Loucy (cell line): ENCODE measurements around the gene SCYGR8.
"Not testable (repeated sequence)": the region's sequence is repeated elsewhere in the genome, so short reads cannot be mapped to it uniquely, and the experiment has no call there.

Experiments used
- H2AFZ ChIP-seq: fragments of 200-600 bp; sonication (generic); 2 replicates; pipeline ENCODE4 v1.6.0; 2016; ENCODE audit warnings: antibody characterized with exemption, mild to moderate bottlenecking, low read length, moderate library complexity
- H3F3A ChIP-seq: fragments of 200-600 bp; 2 replicates; pipeline ENCODE4 v1.6.0; 2016; ENCODE audit warnings: antibody characterized with exemption, low read depth, mild to moderate bottlenecking
- H3K27me3 ChIP-seq: fragments of 200-600 bp; sonication (generic); 2 replicates; pipeline ENCODE4 v1.6.1; 2014; ENCODE audit warnings: low read length, mild to moderate bottlenecking; ENCODE audit not compliant: insufficient read depth, poor library complexity, severe bottlenecking
- H3K36me3 ChIP-seq: fragments of 200-600 bp; sonication (generic); 2 replicates; pipeline ENCODE4 v1.6.1; 2016; ENCODE audit warnings: low read length; ENCODE audit not compliant: insufficient read depth
- H3K4me1 ChIP-seq: fragments of 200-600 bp; sonication (generic); 2 replicates; pipeline ENCODE4 v1.5.1; 2014; ENCODE audit warnings: low read length, mild to moderate bottlenecking; ENCODE audit not compliant: insufficient read depth, poor library complexity, severe bottlenecking
- H3K4me2 ChIP-seq: fragments of 200-600 bp; sonication (generic); 2 replicates; pipeline ENCODE4 v1.6.0; 2014; ENCODE audit warnings: antibody characterized with exemption, low read length, low read depth, mild to moderate bottlenecking; ENCODE audit not compliant: poor library complexity, severe bottlenecking
- H3K4me3 ChIP-seq: fragments of 200-600 bp; sonication (generic); 2 replicates; pipeline ENCODE4 v1.5.1; 2014; ENCODE audit warnings: low read length, mild to moderate bottlenecking, mixed read lengths; ENCODE audit not compliant: poor library complexity, severe bottlenecking
- H3K79me2 ChIP-seq: fragments of 200-600 bp; sonication (generic); 2 replicates; pipeline ENCODE4 v1.6.1; 2014; ENCODE audit warnings: low read length; ENCODE audit not compliant: insufficient read depth
- H3K9ac ChIP-seq: fragments of 200-600 bp; sonication (generic); 2 replicates; pipeline ENCODE4 v1.6.0; 2014; ENCODE audit warnings: mild to moderate bottlenecking, low read depth, low read length, moderate library complexity; ENCODE audit not compliant: poor library complexity, severe bottlenecking
- H3K9me2 ChIP-seq: fragments of 200-600 bp; sonication (generic); replicated peaks from 2 replicates; pipeline ENCODE4 v1.6.1; 2016; ENCODE audit warnings: low read depth, low read length, mixed read lengths
- H3K9me3 ChIP-seq: fragments of 200-600 bp; sonication (generic); 2 replicates; pipeline ENCODE4 v1.6.1; 2014; ENCODE audit warnings: mild to moderate bottlenecking, antibody characterized with exemption, low read length, low read depth; ENCODE audit not compliant: insufficient read depth
- H4K20me1 ChIP-seq: fragments of 200-600 bp; sonication (generic); 2 replicates; pipeline ENCODE4 v1.6.0; 2014; ENCODE audit warnings: antibody characterized with exemption, low read length, mild to moderate bottlenecking; ENCODE audit not compliant: insufficient read depth, poor library complexity, severe bottlenecking
- EZH2phosphoT487 ChIP-seq: fragments of 200-600 bp; IDR thresholded peaks from 2 replicates; pipeline ENCODE4 v1.6.1; 2018; ENCODE audit warnings: antibody characterized with exemption, mild to moderate bottlenecking, moderate library complexity, borderline replicate concordance
- TF ChIP-seq, protein P1 (sequence below): fragments of 200-600 bp; sonication (generic); conservative IDR thresholded peaks from 2 replicates; pipeline ENCODE4 v1.5.1; 2014; ENCODE audit warnings: mild to moderate bottlenecking, antibody characterized with exemption, low read length

SCYGR8 gene

DNA sequence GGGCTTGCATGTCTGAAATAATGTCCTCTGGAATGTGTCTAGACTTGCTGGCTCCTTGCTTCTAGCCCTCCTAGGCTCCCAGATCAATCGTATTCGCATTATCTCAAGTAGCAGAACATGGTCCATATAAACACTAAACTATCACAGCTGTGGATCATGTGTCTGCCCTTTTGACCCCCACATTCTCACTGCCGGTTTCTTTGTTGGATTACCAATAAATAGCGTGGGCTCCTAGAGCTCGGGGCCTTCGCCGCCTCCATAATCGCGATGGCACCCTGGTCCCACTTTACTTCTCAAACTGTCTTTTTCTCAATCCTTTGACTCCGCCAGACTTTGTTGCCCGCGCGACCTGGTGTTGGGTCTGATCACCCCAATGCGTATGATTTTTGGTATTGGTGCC, 6.3 kb upstream of the SCYGR8 start:
- Histone ChIP-seq H3K4me3 (no peak overlapping the region), H3K27me3 (no peaks in the 10 kb centered on the region), H3F3A (no peaks in the 10 kb centered on the region), H3K79me2 (no peaks in the 10 kb centered on the region), H3K9me3 (no peaks in the 10 kb centered on the region), H3K9ac (no peak overlapping the region), H4K20me1 (no peaks in the 10 kb centered on the region), H3K4me1 (no peaks in the 10 kb centered on the region), H3K9me2 (no peaks in the 10 kb centered on the region), H3K36me3 (no peaks in the 10 kb centered on the region), H3K4me2 (no peak overlapping the region), H2AFZ (no peak overlapping the region)
- TF ChIP-seq, protein P1, sequence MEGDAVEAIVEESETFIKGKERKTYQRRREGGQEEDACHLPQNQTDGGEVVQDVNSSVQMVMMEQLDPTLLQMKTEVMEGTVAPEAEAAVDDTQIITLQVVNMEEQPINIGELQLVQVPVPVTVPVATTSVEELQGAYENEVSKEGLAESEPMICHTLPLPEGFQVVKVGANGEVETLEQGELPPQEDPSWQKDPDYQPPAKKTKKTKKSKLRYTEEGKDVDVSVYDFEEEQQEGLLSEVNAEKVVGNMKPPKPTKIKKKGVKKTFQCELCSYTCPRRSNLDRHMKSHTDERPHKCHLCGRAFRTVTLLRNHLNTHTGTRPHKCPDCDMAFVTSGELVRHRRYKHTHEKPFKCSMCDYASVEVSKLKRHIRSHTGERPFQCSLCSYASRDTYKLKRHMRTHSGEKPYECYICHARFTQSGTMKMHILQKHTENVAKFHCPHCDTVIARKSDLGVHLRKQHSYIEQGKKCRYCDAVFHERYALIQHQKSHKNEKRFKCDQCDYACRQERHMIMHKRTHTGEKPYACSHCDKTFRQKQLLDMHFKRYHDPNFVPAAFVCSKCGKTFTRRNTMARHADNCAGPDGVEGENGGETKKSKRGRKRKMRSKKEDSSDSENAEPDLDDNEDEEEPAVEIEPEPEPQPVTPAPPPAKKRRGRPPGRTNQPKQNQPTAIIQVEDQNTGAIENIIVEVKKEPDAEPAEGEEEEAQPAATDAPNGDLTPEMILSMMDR = no peak
- no peak for TF ChIP-seq EZH2phosphoT487

DNA sequence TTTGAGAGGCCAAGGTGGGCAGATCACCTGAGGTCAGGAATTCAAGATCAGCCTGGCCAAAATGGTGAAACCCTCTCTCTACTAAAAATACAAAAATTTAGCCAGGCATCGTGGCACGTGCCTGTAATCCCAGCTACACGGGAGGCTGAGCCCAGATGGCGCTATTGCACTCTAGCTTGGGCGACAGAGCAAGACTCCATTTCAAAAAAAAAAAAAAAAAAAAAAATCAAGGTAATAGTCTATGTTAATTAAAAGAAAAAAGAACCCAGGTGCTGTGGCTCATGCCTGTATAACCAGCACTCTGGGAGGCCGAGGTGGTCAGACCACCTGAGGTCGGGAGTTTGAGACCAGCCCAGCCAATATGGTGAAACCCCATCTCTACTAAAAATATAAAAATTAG, 5.0 kb upstream of the SCYGR8 start:
- H3K4me2 ChIP-seq, H2AFZ ChIP-seq, H3K36me3 ChIP-seq, H3K4me3 ChIP-seq, H3K9ac ChIP-seq, H4K20me1 ChIP-seq, H3F3A ChIP-seq, H3K4me1 ChIP-seq, H3K9me2 ChIP-seq, H3K79me2 ChIP-seq, H3K27me3 ChIP-seq, H3K9me3 ChIP-seq: not testable (repeated sequence)

DNA sequence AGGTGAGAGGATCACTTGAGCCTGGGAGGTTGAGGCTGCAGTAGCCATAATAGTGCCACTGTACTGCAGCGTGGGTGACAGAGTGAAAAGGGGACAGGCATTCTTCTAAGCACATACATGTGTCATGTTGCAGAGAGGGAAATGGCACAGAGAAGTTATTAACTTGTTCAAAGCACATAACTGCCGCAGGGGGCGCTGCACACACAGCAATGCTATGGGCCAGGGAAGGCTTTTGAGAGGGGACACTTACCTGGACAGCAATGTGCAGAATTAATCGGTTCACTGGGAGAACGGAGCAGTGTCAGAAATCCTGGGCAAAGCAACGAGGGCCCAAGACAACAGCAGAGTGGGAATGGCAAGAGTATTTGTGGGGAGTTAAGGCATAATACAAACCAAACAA, 2.4 kb downstream of the SCYGR8 start:
- H3F3A ChIP-seq = no peaks in the 10 kb centered on the region
- H3K4me2 ChIP-seq = no peak overlapping the region
- H2AFZ ChIP-seq = no peak overlapping the region
- TF ChIP-seq, protein P1 = peak; percentile 36; the same call in 1 of the 2 replicates
- no peak for TF ChIP-seq EZH2phosphoT487
- H3K4me1 ChIP-seq = no peaks in the 10 kb centered on the region
- no peak overlapping the region for H3K9ac ChIP-seq
- H3K9me3 ChIP-seq = no peaks in the 10 kb centered on the region
- H4K20me1 ChIP-seq = no peaks in the 10 kb centered on the region
- no peaks in the 10 kb centered on the region for H3K79me2 ChIP-seq
- no peak overlapping the region for H3K4me3 ChIP-seq
- no peaks in the 10 kb centered on the region for H3K36me3 ChIP-seq
- H3K27me3 ChIP-seq = no peaks in the 10 kb centered on the region
- H3K9me2 ChIP-seq = no peaks in the 10 kb centered on the region

DNA sequence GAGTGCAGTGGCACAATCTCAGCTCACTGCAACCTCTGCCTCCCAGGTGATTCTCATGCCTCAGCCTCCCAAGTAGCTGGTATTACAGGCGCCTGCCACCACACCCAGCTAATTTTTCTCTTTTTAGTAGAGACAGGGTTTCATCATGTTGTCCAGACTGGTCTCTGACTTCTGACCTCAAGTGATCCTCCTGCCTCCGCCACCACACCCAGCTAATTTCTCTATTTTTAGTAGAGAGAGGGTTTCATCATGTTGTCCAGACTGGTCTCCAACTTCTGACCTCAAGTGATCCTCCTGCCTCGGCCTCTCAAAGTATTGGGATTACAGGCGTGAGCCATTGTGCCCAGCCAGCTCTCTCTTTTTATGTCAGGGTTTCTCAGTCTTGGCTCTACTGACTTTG, 10.6 kb downstream of the SCYGR8 start:
- H3K27me3 ChIP-seq, H3K9me3 ChIP-seq, H3K9me2 ChIP-seq, H3K9ac ChIP-seq, H3K36me3 ChIP-seq, H3K4me2 ChIP-seq, H3K4me1 ChIP-seq, H2AFZ ChIP-seq, H4K20me1 ChIP-seq, H3F3A ChIP-seq, H3K79me2 ChIP-seq, H3K4me3 ChIP-seq: not testable (repeated sequence)
